Heart left ventricle (tissue), 16 donors: ENCODE data around the gene GCLM. TPM values are rescaled to one million over a fixed set of nuclear protein-coding genes. Genes with fewer than 3 reads are reported as not detected.

Source experiments
- ATAC-seq, 4 donors: fragments of 200-7000 bp; cut with Tn5 transposase; one replicate each; pipeline ENCODE4 v1.9.1; 2020 to 2022; ENCODE audit warnings: moderate library complexity in 4 of 4, mild to moderate bottlenecking in 3 of 4, moderate number of reproducible peaks in 1 of 4
- DNase-seq, 5 donors: peaks; one replicate each; pipeline ENCODE4 v3.0.0-alpha.2; 2020
- H3K27ac ChIP-seq, 12 donors: fragments of 200-600 bp; sonication (generic) in 4 of 12; one replicate each; pipeline versions ENCODE4 v1.5.0 to v1.8.0; 2016 to 2022; ENCODE audit warnings: mild to moderate bottlenecking in 2 of 12
- H3K27me3 ChIP-seq, 9 donors: fragments of 200-600 bp; sonication (generic) in 2 of 9; one replicate each; pipeline versions ENCODE4 v1.5.1 to v1.8.0; 2016 to 2022; ENCODE audit warnings: mild to moderate bottlenecking in 3 of 9
- H3K36me3 ChIP-seq, 9 donors: fragments of 200-600 bp; sonication (generic) in 2 of 9; one replicate each; pipeline versions ENCODE4 v1.5.0 to v1.8.0; 2018 to 2022; ENCODE audit warnings: mild to moderate bottlenecking in 2 of 9
- H3K4me1 ChIP-seq, 12 donors: fragments of 200-600 bp; sonication (generic) in 4 of 12; one replicate each; pipeline versions ENCODE4 v1.5.0 to v1.8.0; 2016 to 2022; ENCODE audit warnings: mild to moderate bottlenecking in 3 of 12
- H3K4me3 ChIP-seq, 12 donors: fragments of 200-600 bp; sonication (generic) in 4 of 12; one replicate each; pipeline versions ENCODE4 v1.5.0 to v1.8.0; 2017 to 2022; ENCODE audit warnings: mild to moderate bottlenecking in 9 of 12, moderate library complexity in 4 of 12
- H3K9me3 ChIP-seq, 12 donors: fragments of 200-600 bp; sonication (generic) in 4 of 12; one replicate each; pipeline versions ENCODE4 v1.5.0 to v1.8.0; 2016 to 2022; ENCODE audit warnings: mild to moderate bottlenecking in 1 of 12
- CTCF ChIP-seq, 12 donors: fragments of 200-600 bp; sonication (generic) in 4 of 12; IDR thresholded peaks; one replicate each; pipeline versions ENCODE4 v1.5.0 to v1.8.0; 2018 to 2022; ENCODE audit warnings: antibody characterized with exemption in 12 of 12, mild to moderate bottlenecking in 5 of 12
- POLR2A ChIP-seq, 2 donors: fragments of 450-650 bp; IDR thresholded peaks; one replicate each; pipeline ENCODE4 v1.6.1; 2017; ENCODE audit warnings: antibody characterized with exemption in 2 of 2, mild to moderate bottlenecking in 2 of 2, moderate library complexity in 2 of 2
- WGBS, 4 donors: extraction: QIAGEN DNeasy Blood & Tissue Kit in 2 of 4; methylation state at CpG; one replicate each; pipeline versions ENCODE4 v1.1.5 to v1.1.7; 2013 to 2018; 5-methylcytosine and 5-hydroxymethylcytosine counted together
- intact Hi-C, 10 donors: fragments of 100-400 bp; cut with DNase I; formaldehyde crosslinking; loops; one replicate each; pipeline versions ENCODE4 v1.11.1 to v1.14.2; 2022
- polyA plus RNA-seq, 2 donors: library from polyadenylated mRNA; stranded (reverse); fragments of 200-250 nt; gene quantifications; one replicate each; pipeline ENCODE4 v1.2.3, GENCODE V29; 2013
- total RNA-seq, 9 donors: library from RNA; depleted of rRNA in 2 of 9; stranded (reverse); fragments of >200 nt in 2 of 9; fragmentation: NEBNext Ultra II Directional in 3 of 9; extraction: Animal tissue kit (Norgen Biotek cat#: 25700) in 3 of 9; gene quantifications; one replicate each; pipeline versions ENCODE4 v1.1.0 to v1.2.4, GENCODE V29; 2016 to 2023
- donor health status: ischemic (EF 13 %, LVEDD 7.1; RV severe dilation, severe dysfunction).
- donor health status: healthy with polysubstance abuse.
- donor health status: DM: no; HTN: yes; CAD: no.
- donor health status: DM: no; HTN: no; CAD: no.
- donor health status: ischemic (EF 25% LVEDD 6.9; RV normal size, moderate dysfunction).
- donor health status: ischemic (EF 25% LVEDD 5.7; RV mildly dilated, moderate dysfunction).
- donor health status: healthy.
- donor health status: DM: yes; HTN: yes; CAD: no.
- donor health status: ischemic (EF 35%, LVEDD 5.7; RV mildly dilated, moderate dysfunction).
- donor health status: nonischemic (EF 11% LVEDD 7.7; RV severe dilation, severe dysfunction).
- donor health status: DM: yes; HTN: yes; CAD: no.
- donor health status: PGD.
- donor health status: ischemic (EF 29% LVEDD 5.4; RV normal size, mild dysfunction).
- donor health status: nonischemic (EF 23%, LVEDD 6.1; RV moderate dilation, normal function).

Gene GCLM
- total and polyA plus RNA-seq, 11 donors: 1.8 to 21.9 (median 10.7) TPM

- H3K36me3 ChIP-seq: peaks cover 0 to 16% (median 12%) of the 10 kb centered on the region in 9 donors
- DNase-seq: no peak
- peaks cover 0 to 51% (median 13%) of the 10 kb centered on the region in 12 donors for H3K4me1 ChIP-seq
- H3K4me3 ChIP-seq: no peak overlapping the region
- peak overlapping the region in 1 of 12 donors; percentile 69 for H3K27ac ChIP-seq
- TF ChIP-seq CTCF (IDR thresholded peaks at IDR 0.05): no peak
- no peak for TF ChIP-seq POLR2A (IDR thresholded peaks at IDR 0.05)
- H3K9me3 ChIP-seq: no peaks in the 10 kb centered on the region
- 91 to 98% (median 96%) methylated on average over 1 of the region's 1 CpG for WGBS, 4 donors
- intact Hi-C loops: loop anchor here in 1 of 10 donors (5.0 to 10.0 kb wide), 3 partner anchors 58 to 430 kb away; no protein-coding TSS in a partner anchor
- no peaks in the 10 kb centered on the region for H3K27me3 ChIP-seq
- ATAC-seq: no peak
These were observed 4.2 kb downstream of the GCLM start for GRCh38 chr1:93905051-93905450.

- peak overlapping the region in 1 of 12 donors; percentile 69 for H3K27ac ChIP-seq
- intact Hi-C loops: loop anchor here in 1 of 10 donors (10.0 kb wide), 1 partner anchor 431 kb away; no protein-coding TSS in a partner anchor
- no peak for TF ChIP-seq CTCF (IDR thresholded peaks at IDR 0.05)
- TF ChIP-seq POLR2A (IDR thresholded peaks at IDR 0.05): no peak
- H3K4me1 ChIP-seq: peaks cover 0 to 51% (median 13%) of the 10 kb centered on the region in 12 donors
- no peak for ATAC-seq
- 53 to 69% (median 61%) methylated on average over 2 of the region's 2 CpGs for WGBS, 4 donors
- no peaks in the 10 kb centered on the region for H3K9me3 ChIP-seq
- no peak for DNase-seq
- H3K4me3 ChIP-seq: peak overlapping the region in 1 of 12 donors; percentile 11
- H3K36me3 ChIP-seq: peaks cover 0 to 24% (median 19%) of the 10 kb centered on the region in 9 donors
- no peaks in the 10 kb centered on the region for H3K27me3 ChIP-seq
These were observed 5.0 kb downstream of the GCLM start for GRCh38 chr1:93904228-93904627.

- no peak overlapping the region for H3K27ac ChIP-seq
- ATAC-seq: no peak
- no peak for DNase-seq
- intact Hi-C loops: loop anchor here in 1 of 10 donors (10.0 kb wide), 1 partner anchor 434 kb away; no protein-coding TSS in a partner anchor
- H3K4me3 ChIP-seq: no peak overlapping the region
- no peak for TF ChIP-seq CTCF (IDR thresholded peaks at IDR 0.05)
- no peak for TF ChIP-seq POLR2A (IDR thresholded peaks at IDR 0.05)
- WGBS, 4 donors: 97 to 99% (median 98%) methylated on average over 3 of the region's 3 CpGs
- no peaks in the 10 kb centered on the region for H3K9me3 ChIP-seq
- no peaks in the 10 kb centered on the region for H3K27me3 ChIP-seq
- peaks cover 0 to 52% (median 42%) of the 10 kb centered on the region in 9 donors for H3K36me3 ChIP-seq
- peaks cover 0 to 26% (median 0%) of the 10 kb centered on the region in 12 donors for H3K4me1 ChIP-seq
These were observed 8.3 kb downstream of the GCLM start for GRCh38 chr1:93900723-93901504.

- Histone ChIP-seq H3K27me3 (no peaks in the 10 kb centered on the region), H3K36me3 (peaks cover 0 to 63% (median 52%) of the 10 kb centered on the region in 9 donors), H3K4me3 (no peak overlapping the region), H3K9me3 (no peaks in the 10 kb centered on the region), H3K27ac (no peak overlapping the region), H3K4me1 (peaks cover 0 to 13% (median 0%) of the 10 kb centered on the region in 12 donors)
- 88 to 92% (median 91%) methylated on average over 3 of the region's 3 CpGs for WGBS, 4 donors
- DNase-seq: no peak
- intact Hi-C loops: loop anchor here in 1 of 10 donors (10.0 kb wide), 1 partner anchor 435 kb away; no protein-coding TSS in a partner anchor
- no peak for ATAC-seq
- TF ChIP-seq POLR2A (IDR thresholded peaks at IDR 0.05) (no peak), CTCF (IDR thresholded peaks at IDR 0.05) (no peak)
These were observed 9.6 kb downstream of the GCLM start for GRCh38 chr1:93899543-93900207.
